ENCODE results near the gene OR10Z1. TPM values are rescaled to one million over a fixed set of nuclear protein-coding genes. Genes with fewer than 3 reads are reported as not detected.

OR10Z1 gene
- total RNA-seq = not detected

- no peak for DNase-seq (ENCODE audit: low spot score)
- no peak for ATAC-seq (ENCODE audit: low FRiP score)
- TF ChIP-seq CTCF (IDR thresholded peaks at IDR 0.05) = no peak
Measured at GRCh38 chr1:158604968-158605367, at the start of gene OR10Z1. TSS of gene OR10Z1 (plus strand) at chr1:158605268. CDS start at chr1:158606439, 1,171 bp downstream.

- TF ChIP-seq CTCF (IDR thresholded peaks at IDR 0.05) = no peak
- no peak for ATAC-seq (ENCODE audit: low FRiP score)
- no peak for DNase-seq (ENCODE audit: low spot score)
Measured at GRCh38 chr1:158559696-158560095, 45.4 kb upstream of the OR10Z1 start.

- ATAC-seq (ENCODE audit: low FRiP score) (no peak), DNase-seq (ENCODE audit: low spot score) (no peak)
- no peak for TF ChIP-seq CTCF (IDR thresholded peaks at IDR 0.05)
Measured at GRCh38 chr1:158563853-158564252, 41.2 kb upstream of the OR10Z1 start.

GRCh38 chr1:158564608-158565007, 40.5 kb upstream of the OR10Z1 start:
- DNase-seq (ENCODE audit: low spot score) (no peak), ATAC-seq (ENCODE audit: low FRiP score) (no peak)
- TF ChIP-seq CTCF (IDR thresholded peaks at IDR 0.05) = no peak

- TF ChIP-seq CTCF (IDR thresholded peaks at IDR 0.05) = no peak
- ATAC-seq (ENCODE audit: low FRiP score) (no peak), DNase-seq (ENCODE audit: low spot score) (no peak)
Measured at GRCh38 chr1:158570480-158570879, 34.6 kb upstream of the OR10Z1 start, which contains the start of gene OR6P1. TSS of gene OR6P1 (minus strand) at chr1:158570580. CDS start at chr1:158563604, 6,976 bp downstream.

- TF ChIP-seq CTCF (IDR thresholded peaks at IDR 0.05) = no peak
- DNase-seq (ENCODE audit: low spot score) (no peak), ATAC-seq (ENCODE audit: low FRiP score) (no peak)
Measured at GRCh38 chr1:158572226-158572625, 32.8 kb upstream of the OR10Z1 start.

GRCh38 chr1:158577561-158577960, 27.5 kb upstream of the OR10Z1 start:
- ATAC-seq (ENCODE audit: low FRiP score) = no peak
- TF ChIP-seq CTCF (IDR thresholded peaks at IDR 0.05) = no peak

More at GRCh38 chr1:158577561-158577960, 27.5 kb upstream of the OR10Z1 start:
- no peak for DNase-seq (ENCODE audit: low spot score)

All from omental fat pad (tissue), 4 donors.